NCI-H2227 (cell line): ENCODE measurements around the gene CDKL4.
"Not testable (repeated sequence)": the region's sequence is repeated elsewhere in the genome, so short reads cannot be mapped to it uniquely, and the experiment has no call there.

ENCODE experiments used
- DNase-seq: peaks from one replicate; lab custom pipeline; 2025; ENCODE audit not compliant: unreplicated experiment; lab: John Stamatoyannopoulos, UW

CDKL4 gene

DNA sequence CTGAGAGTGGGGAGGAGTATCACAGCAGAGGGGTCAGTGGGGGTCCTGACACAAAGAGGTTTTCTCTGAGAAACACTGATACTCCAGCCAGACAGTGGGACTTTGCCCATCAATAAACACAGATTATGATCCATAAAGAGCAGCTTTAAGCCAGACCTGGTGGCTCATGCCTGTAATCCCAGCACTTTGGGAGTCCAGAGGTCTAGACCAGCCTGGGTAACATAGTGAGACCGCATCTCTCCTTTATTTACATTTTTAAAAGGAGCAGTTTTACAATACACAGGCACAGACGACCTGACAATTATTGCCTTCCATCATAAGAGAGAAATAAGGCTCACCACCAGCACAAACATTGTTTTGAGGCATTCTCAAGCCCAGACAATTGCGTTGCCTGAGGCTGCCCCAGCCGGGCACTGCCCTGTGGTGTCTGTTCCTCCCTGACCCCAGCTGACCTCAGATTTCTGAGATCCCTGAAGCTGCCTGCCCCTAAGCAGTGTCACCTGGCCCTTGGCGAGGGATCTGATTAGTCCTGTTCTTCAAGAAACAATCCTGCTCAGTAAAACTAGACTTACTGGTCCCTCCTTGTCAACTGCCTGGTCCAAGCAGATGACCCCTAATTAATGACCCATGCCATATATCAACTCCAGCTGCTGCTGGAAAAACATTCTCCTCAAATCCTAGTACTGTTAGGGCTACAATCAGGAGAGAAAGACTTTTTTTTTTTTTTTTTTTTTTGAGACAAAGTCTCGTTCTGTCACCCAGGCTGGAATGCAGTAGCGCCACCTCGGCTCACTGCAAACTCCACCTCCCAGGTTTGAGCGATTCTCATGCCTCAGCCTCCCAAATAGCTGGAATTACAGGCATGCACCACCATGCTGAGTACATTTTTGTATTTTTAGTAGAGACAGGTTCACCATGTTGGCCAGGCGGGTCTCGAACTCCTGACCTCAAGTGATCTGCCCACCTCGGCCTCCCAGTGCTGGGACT lies 63.5 kb downstream of the CDKL4 start:
- DNase-seq, result no peak

DNA sequence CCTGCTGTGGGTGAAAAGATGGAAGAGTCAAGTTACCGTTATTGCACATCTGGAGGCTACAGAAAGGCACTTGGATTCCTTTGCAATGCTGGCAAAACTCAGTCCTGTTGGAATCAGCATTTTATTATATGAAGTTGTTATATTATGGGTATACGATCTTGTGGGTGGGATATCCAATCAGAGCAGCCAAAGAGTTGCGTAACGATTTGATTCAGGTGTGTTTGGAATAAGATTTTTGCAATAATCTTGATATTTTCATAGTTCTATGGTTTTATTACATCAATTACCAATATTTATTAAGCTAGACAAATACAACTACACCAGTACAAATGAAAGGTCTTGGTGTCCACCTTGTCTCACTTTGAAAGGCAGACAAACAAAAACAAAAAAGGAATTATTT lies 65.0 kb downstream of the CDKL4 start:
- no peak for DNase-seq

GRCh38 chr2:39176997-39177396 lies 66.8 kb downstream of the CDKL4 start:
- DNase-seq, result no peak

GRCh38 chr2:39175026-39175812 lies 68.6 kb downstream of the CDKL4 start:
- DNase-seq, result no peak

- DNase-seq, result no peak
Measured at GRCh38 chr2:39174022-39174421, 69.7 kb downstream of the CDKL4 start.

DNA sequence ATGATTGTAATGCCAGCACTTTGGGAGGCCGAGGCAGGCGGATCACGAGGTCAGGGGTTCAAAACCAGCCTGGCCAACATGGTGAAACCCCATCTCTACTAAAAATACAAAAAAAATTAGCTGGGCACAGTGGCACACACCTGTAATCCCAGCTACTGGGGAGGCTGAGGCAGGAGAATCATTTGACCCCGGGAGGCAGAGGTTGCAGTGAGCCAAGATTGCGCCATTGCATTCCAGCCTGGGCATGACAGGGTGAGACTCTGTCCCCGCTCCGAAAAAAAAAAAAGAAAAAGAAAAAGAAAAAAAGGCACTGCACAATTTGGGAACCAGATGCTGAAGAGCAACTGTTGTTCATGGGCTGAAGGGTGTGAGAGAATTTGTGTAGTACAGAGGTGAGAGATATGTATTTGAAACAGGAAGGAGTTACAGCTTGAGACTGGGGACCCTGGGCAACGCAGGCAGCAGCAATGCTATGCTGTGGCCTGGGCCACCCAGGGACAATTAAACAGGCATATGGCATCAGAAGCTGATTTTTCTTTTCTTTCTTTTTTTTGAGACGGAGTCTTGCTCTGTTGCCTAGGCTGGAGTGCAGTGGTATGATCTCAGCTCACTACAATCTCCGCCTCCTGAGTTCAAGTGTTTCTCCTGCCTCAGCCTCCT lies 71.6 kb downstream of the CDKL4 start:
- DNase-seq, result not testable (repeated sequence)

DNA sequence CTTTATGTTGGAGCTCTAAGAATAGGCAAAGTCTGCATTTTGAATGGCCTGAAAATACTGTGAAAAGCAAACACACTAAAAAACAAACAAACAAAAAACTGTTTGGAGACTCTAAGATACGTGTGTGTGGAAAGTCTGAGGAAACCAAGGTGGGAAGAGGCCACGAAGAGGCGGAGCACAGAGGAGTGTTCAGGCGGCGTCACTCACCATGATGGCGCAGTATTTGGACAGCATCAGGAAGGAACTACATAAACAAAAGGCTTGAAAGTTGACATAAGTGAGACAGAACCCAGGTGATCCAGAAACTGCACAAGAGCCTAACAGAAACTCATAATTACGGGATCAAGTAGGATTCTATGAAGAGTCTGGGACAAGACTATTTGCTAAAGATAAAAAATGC lies 72.1 kb downstream of the CDKL4 start:
- no peak for DNase-seq

- no peak for DNase-seq
Measured at GRCh38 chr2:39164089-39164488, 79.7 kb downstream of the CDKL4 start.

DNA sequence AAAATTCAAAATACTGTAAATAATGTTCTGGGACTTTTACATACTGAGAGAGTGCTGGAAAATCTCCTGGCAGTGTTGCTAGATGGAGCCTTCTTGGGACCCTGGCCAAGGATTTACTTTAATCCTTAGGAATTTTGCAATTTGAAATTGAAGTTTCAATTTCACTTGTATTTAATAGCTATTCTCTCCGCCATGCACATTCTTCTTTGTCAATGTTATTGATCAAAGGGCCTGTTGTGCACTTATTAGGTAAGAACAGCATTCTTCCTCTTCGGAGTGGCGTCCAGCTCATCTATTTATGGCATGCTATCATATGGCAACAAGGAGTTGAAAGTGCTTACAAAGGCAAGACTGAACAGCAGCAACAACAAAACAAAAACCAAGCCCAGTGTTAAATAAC lies 82.8 kb downstream of the CDKL4 start:
- DNase-seq, result no peak

DNA sequence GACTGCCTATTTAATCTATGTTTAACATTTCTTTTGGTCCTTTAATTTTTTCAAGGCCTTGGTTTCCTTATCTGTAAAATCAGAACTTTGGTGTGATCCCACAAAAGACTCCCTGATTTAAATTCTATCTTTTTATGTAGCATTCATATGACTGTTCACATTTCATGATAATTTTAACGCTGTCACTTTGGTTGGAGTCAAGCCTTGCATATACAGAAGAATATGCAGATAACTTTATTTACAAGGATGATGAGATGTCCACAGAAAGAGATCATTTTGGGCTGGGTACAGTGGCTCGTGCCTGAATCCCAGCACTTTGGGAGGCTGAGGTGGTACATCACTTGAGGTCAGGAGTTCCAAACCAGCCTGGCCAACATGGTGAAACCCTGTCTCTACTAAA lies 84.5 kb downstream of the CDKL4 start:
- DNase-seq, result no peak

- no peak for DNase-seq
Measured at GRCh38 chr2:39158351-39158750, 85.4 kb downstream of the CDKL4 start.

DNA sequence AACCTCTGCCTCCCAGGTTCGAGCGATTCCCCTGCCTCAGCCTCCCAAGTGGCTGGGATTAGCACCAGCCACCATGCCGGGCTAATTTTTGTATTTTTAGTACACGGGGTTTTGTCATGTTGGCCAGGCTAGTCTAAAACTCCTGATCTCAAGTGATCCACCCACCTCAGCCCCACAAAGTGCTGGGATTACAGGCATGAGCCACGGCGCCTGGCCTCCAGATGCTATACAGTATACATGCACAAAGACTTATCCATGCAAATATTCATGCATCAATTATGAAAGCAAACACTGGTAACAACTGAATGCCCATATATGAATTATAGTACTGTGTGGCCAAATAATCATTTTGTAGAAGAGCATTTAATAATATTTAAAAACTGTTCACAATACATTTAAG lies 86.9 kb downstream of the CDKL4 start:
- DNase-seq, result no peak

- no peak for DNase-seq
Measured at GRCh38 chr2:39156107-39156506, 87.7 kb downstream of the CDKL4 start.

DNA sequence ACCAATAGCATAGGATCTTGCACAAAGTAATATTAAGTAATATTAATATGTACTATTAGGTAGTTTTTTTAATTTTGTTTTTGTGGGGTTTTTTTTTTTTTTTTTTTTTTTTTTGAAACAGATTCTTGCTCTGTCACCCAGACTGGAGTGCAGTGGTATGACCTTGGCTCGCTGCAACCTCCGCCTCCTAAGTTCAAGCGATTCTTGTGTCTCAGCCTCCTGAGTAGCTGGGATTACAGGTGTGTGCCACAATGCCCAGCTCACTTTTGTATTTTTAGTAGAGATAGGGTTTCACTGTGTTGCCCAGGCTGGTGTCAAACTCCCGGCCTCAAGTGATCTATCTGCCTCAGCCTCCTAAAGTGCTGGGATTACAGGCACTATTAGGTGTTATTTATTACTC lies 88.2 kb downstream of the CDKL4 start:
- not testable (repeated sequence) for DNase-seq

DNA sequence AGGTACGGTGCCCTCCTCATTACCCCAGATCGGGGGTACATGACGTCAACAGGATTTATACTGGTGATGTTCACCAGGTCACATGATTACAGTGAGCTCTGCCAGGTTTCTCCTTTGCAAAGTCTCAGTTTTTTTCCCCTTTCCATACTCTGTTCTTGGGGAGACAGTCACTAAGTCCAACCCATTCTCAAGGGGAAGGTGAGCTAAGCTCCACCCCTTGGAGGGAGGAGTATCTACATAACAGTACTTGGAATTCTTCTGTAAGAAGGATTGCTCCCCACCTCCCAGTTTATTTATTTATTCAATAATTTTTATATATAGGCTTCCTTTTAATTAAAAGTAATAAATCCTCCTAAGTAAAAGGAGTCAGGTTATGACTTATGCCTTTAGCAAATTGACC lies 88.8 kb downstream of the CDKL4 start:
- DNase-seq, result no peak

DNA sequence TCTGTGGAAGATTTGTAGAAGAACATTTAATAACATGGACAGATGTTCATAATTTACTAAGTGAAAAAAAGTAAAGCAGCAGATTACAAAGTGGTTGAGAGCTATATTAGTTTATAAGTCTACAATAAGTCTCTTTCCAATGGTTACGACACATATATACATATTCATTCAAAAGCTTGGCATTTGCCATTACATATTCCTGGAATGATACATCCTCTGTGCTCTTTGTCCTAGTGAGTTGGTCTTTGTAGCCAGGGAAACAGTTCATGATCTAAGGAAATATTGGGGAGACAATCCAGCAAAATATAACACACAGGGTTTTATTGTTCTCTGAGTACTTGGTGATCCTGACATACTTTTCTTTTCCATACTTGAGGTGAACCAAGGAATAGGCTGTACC lies 90.5 kb downstream of the CDKL4 start:
- DNase-seq, result no peak

DNA sequence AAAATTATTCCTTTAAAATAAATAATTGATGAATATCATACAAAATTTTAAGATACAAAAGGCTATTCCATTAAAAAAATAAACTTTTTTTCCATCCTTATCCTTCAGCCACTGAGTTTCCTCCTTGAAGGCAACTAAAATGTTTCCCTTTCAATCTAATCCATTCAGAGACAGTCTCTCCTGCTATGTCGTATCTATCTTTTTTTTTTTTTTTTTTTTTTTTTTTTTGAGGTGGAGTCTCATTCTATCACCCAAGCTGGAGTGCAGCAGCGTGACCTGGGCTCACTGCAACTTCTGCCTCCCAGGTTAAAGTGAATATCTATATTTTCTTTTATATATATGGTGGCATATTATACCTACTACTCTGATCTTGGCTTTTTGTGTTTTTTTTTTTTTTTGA lies 91.3 kb downstream of the CDKL4 start:
- no peak for DNase-seq

GRCh38 chr2:39150890-39151497 lies 92.8 kb downstream of the CDKL4 start:
- DNase-seq, result no peak

DNA sequence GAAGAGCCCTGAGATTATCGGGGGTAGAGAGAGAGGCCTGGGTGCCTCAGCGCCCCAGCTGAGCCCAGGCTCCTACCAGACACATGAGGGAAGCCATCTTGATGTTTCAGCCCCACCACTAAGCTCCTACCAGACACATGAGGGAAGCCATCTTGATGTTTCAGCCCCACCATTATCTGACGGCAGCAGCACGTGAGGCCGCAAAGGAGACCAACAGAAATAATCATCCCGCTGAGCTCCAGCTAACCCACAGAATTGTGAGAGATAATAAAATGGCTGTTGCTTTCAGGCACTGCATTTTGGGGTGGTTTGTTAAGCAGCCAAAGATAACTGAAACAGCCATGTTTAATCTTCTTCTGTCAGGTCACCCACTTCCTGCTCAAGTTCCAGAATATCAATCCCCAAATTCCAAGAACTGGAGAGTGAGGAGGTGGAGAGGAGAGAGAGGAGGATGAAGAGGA lies 93.6 kb downstream of the CDKL4 start:
- no peak for DNase-seq

- no peak for DNase-seq
Measured at GRCh38 chr2:39146630-39147029, 97.1 kb downstream of the CDKL4 start.

- no peak for DNase-seq
Measured at GRCh38 chr2:39145906-39146421, 97.8 kb downstream of the CDKL4 start.
